SU-DHL-6 (cell line): Measurements from ENCODE around the gene FCAMR.
"Not testable (repeated sequence)": the region's sequence is repeated elsewhere in the genome, so short reads cannot be mapped to it uniquely, and the experiment has no call there.

Source experiments
- H2AFZ ChIP-seq: fragments of 200-600 bp; sonication (generic); 2 replicates; pipeline ENCODE4 v1.6.1; 2014; ENCODE audit warnings: low read depth, mild to moderate bottlenecking, moderate library complexity, mixed read lengths, antibody characterized with exemption, low read length; ENCODE audit not compliant: severe bottlenecking
- H3F3A ChIP-seq: fragments of 200-600 bp; shearing (Covaris generic); 2 replicates; pipeline ENCODE4 v1.6.0; 2016; ENCODE audit warnings: antibody characterized with exemption, mild to moderate bottlenecking; ENCODE audit not compliant: insufficient read depth
- H3K27ac ChIP-seq: fragments of 200-600 bp; sonication (generic); 2 replicates; pipeline ENCODE4 v1.5.1; 2016; ENCODE audit warnings: low read depth, mild to moderate bottlenecking, low read length, moderate library complexity, mixed read lengths
- H3K27me3 ChIP-seq: fragments of 200-600 bp; sonication (generic), shearing (Covaris generic); 2 replicates; pipeline ENCODE4 v1.6.0; 2014; ENCODE audit warnings: mild to moderate bottlenecking, low read length
- H3K36me3 ChIP-seq: fragments of 200-600 bp; sonication (generic); 2 replicates; pipeline ENCODE4 v1.6.1; 2014; ENCODE audit warnings: mild to moderate bottlenecking, low read length, mixed read lengths
- H3K4me2 ChIP-seq: fragments of 300-600, 200-600 bp; shearing (Covaris generic), sonication (generic); 2 replicates; pipeline ENCODE4 v1.6.0; 2014; ENCODE audit warnings: low read length, low read depth, mild to moderate bottlenecking; ENCODE audit not compliant: poor library complexity, severe bottlenecking
- H3K4me3 ChIP-seq: fragments of 200-600 bp; sonication (generic); 2 replicates; pipeline ENCODE4 v1.5.1; 2014; ENCODE audit warnings: antibody characterized with exemption, low read length, mild to moderate bottlenecking, mixed read lengths; ENCODE audit not compliant: insufficient read depth, poor library complexity, severe bottlenecking
- H3K79me2 ChIP-seq: fragments of 200-600 bp; sonication (generic); 2 replicates; pipeline ENCODE4 v1.6.1; 2014; ENCODE audit warnings: mild to moderate bottlenecking, low read length, moderate library complexity; ENCODE audit not compliant: insufficient read depth
- H3K9ac ChIP-seq: fragments of 200-600 bp; sonication (generic); 2 replicates; pipeline ENCODE4 v1.7.0; 2014; ENCODE audit warnings: mild to moderate bottlenecking, low read length
- H3K9me2 ChIP-seq: fragments of 200-600 bp; sonication (generic); replicated peaks from 2 replicates; pipeline ENCODE4 v1.6.1; 2014; ENCODE audit warnings: low read length; ENCODE audit not compliant: insufficient read depth
- H3K9me3 ChIP-seq: fragments of 200-600 bp; sonication (generic); 2 replicates; pipeline ENCODE4 v1.6.1; 2014; ENCODE audit warnings: low read length, mixed read lengths; ENCODE audit not compliant: insufficient read depth
- H4K20me1 ChIP-seq: fragments of 200-600 bp; sonication (generic); 2 replicates; pipeline ENCODE4 v1.6.1; 2014; ENCODE audit warnings: low read depth, mild to moderate bottlenecking, antibody characterized with exemption, low read length, moderate library complexity, mixed read lengths
- EZH2phosphoT487 ChIP-seq: fragments of 200-600 bp; sonication (generic), shearing (Covaris generic); conservative IDR thresholded peaks from 2 replicates; pipeline ENCODE4 v1.6.1; 2018; ENCODE audit warnings: mild to moderate bottlenecking, antibody characterized with exemption, low read length, moderate library complexity, mixed read lengths
- TF ChIP-seq, protein P1 (sequence below): fragments of 200-600 bp; sonication (generic); IDR thresholded peaks from one replicate; pipeline ENCODE4 v1.5.1; 2017; ENCODE audit warnings: antibody characterized with exemption, mild to moderate bottlenecking, low read length, moderate library complexity; ENCODE audit not compliant: insufficient read depth, poor library complexity, severe bottlenecking

Gene FCAMR

DNA sequence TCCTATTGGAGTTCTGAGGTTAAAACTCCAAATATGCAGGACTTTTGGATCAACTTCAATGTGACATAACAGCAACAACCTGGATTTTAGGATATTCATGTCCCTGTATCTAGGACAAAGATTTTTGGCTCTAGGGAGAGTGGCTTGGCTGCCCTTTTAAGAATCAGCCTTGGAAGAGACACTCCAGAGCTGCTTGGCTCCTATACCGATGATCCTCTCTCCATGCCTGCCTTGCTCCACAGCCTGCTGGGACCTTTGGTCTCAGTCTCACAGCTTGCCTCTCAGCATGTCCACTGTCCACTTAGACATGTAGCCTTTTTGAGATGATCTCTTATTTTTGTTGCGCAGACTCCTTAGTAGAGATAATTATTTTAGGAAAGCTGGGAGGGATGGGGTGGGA, 44.0 kb downstream of the FCAMR start:
- no peaks in the 10 kb centered on the region for H3K79me2 ChIP-seq
- no peak overlapping the region for H2AFZ ChIP-seq
- no peak for TF ChIP-seq EZH2phosphoT487
- TF ChIP-seq, protein P1, sequence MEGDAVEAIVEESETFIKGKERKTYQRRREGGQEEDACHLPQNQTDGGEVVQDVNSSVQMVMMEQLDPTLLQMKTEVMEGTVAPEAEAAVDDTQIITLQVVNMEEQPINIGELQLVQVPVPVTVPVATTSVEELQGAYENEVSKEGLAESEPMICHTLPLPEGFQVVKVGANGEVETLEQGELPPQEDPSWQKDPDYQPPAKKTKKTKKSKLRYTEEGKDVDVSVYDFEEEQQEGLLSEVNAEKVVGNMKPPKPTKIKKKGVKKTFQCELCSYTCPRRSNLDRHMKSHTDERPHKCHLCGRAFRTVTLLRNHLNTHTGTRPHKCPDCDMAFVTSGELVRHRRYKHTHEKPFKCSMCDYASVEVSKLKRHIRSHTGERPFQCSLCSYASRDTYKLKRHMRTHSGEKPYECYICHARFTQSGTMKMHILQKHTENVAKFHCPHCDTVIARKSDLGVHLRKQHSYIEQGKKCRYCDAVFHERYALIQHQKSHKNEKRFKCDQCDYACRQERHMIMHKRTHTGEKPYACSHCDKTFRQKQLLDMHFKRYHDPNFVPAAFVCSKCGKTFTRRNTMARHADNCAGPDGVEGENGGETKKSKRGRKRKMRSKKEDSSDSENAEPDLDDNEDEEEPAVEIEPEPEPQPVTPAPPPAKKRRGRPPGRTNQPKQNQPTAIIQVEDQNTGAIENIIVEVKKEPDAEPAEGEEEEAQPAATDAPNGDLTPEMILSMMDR, result no peak
- no peaks in the 10 kb centered on the region for H3K36me3 ChIP-seq
- H3K4me3 ChIP-seq, result no peak overlapping the region
- no peaks in the 10 kb centered on the region for H3K27me3 ChIP-seq
- no peaks in the 10 kb centered on the region for H3K9me2 ChIP-seq
- no peak overlapping the region for H3K4me2 ChIP-seq
- peaks cover 14% of the 10 kb centered on the region; the same call in 1 of the 2 replicates for H3F3A ChIP-seq
- H3K9ac ChIP-seq, result no peak overlapping the region
- no peaks in the 10 kb centered on the region for H3K9me3 ChIP-seq
- no peak overlapping the region for H3K27ac ChIP-seq
- no peaks in the 10 kb centered on the region for H4K20me1 ChIP-seq

DNA sequence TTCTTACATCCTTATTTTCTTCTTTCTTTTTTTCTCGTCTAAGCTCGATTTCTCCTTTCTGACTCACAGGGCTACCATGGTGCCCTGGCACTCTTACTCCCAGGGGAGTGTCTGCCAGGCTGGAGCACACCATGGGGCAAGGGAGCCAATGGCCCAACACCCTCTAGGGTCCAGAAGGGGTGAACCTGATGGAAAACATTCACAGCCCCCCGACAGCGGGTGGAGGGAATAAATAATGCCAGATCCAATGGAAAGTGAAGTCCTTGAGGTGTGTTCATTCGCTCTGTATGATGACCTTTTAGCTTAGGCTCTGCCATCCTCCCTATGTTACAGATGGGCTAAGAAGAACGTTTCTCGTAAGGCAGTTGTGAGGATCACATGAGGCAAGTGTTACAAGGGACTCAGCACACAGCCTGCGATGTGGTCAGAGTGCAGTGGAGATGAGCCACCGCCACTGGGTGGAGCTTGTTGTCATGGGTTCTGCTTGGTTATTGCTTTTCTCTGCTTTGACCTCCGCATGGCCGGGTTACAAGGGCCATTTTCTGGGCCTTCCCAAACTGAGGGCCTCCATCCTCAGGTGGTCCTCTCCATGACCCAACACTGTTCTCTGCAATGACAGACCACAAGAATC, 45.0 kb downstream of the FCAMR start:
- TF ChIP-seq, protein P1, result no peak
- no peak for TF ChIP-seq EZH2phosphoT487
- Histone ChIP-seq H3K4me3 (no peak overlapping the region), H3K27ac (peak overlapping the region; percentile 53), H3K9ac (no peak overlapping the region), H3K79me2 (no peaks in the 10 kb centered on the region), H3K4me2 (no peak overlapping the region), H3K36me3 (no peaks in the 10 kb centered on the region), H2AFZ (no peak overlapping the region), H3K9me2 (no peaks in the 10 kb centered on the region), H3F3A (peaks cover 8% of the 10 kb centered on the region; the same call in 1 of the 2 replicates), H3K27me3 (no peaks in the 10 kb centered on the region), H4K20me1 (no peaks in the 10 kb centered on the region), H3K9me3 (no peaks in the 10 kb centered on the region)

DNA sequence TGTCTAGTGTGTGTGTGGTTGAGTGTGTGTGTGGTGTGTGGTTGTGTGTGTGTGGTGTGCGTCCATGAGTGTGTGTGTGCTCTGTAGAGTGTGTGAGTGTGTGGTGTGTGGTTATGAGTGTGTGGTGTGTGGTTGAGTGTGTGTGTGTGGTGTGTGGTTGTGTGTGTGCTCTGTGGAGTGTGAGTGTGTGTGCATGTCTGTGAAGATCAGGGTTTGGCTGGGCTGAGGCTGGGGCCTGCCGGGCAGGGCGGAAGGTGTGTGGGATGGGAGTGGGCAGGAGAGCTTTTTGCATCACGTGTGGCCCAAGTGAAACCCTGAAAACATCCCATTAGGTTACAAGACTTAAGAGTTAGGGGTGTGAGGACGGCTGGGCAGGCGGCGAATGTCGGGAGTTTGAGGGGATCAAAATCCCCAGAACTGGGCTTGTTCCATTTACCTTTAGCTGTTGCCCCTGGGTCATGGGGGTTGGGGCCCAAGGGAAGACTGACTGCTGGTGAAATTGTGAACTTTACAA, 45.6 kb downstream of the FCAMR start:
- Histone ChIP-seq H3K4me2 (no peak overlapping the region), H3K9me2 (no peaks in the 10 kb centered on the region), H3K9ac (no peak overlapping the region), H4K20me1 (no peaks in the 10 kb centered on the region), H3K79me2 (no peaks in the 10 kb centered on the region), H3F3A (peaks cover 7% of the 10 kb centered on the region; the same call in 1 of the 2 replicates), H3K4me3 (no peak overlapping the region), H3K9me3 (no peaks in the 10 kb centered on the region), H3K27me3 (no peaks in the 10 kb centered on the region), H3K36me3 (no peaks in the 10 kb centered on the region), H2AFZ (no peak overlapping the region), H3K27ac (peak overlapping the region; percentile 53)
- TF ChIP-seq EZH2phosphoT487, result no peak
- TF ChIP-seq, protein P1, result no peak

- H3K36me3 ChIP-seq, H3K27ac ChIP-seq, H3F3A ChIP-seq, H3K4me2 ChIP-seq, H3K79me2 ChIP-seq, H3K9me3 ChIP-seq, H3K4me3 ChIP-seq, H3K9ac ChIP-seq, H3K27me3 ChIP-seq, H3K9me2 ChIP-seq, H2AFZ ChIP-seq, H4K20me1 ChIP-seq: not testable (repeated sequence)
Observed at GRCh38 chr1:206923961-206924557, 46.2 kb downstream of the FCAMR start.
